Loucy (cell line): ENCODE results near the gene HMGB3.

ENCODE experiments used
- EZH2phosphoT487 ChIP-seq: fragments of 200-600 bp; IDR thresholded peaks from 2 replicates; pipeline ENCODE4 v1.6.1; 2018; ENCODE audit warnings: antibody characterized with exemption, mild to moderate bottlenecking, moderate library complexity, borderline replicate concordance
- TF ChIP-seq, protein P1 (sequence below): fragments of 200-600 bp; sonication (generic); conservative IDR thresholded peaks from 2 replicates; pipeline ENCODE4 v1.5.1; 2014; ENCODE audit warnings: mild to moderate bottlenecking, antibody characterized with exemption, low read length

GRCh38 chrX:150980186-150980585 lies 2.9 kb upstream of the HMGB3 start:
- TF ChIP-seq, protein P1, sequence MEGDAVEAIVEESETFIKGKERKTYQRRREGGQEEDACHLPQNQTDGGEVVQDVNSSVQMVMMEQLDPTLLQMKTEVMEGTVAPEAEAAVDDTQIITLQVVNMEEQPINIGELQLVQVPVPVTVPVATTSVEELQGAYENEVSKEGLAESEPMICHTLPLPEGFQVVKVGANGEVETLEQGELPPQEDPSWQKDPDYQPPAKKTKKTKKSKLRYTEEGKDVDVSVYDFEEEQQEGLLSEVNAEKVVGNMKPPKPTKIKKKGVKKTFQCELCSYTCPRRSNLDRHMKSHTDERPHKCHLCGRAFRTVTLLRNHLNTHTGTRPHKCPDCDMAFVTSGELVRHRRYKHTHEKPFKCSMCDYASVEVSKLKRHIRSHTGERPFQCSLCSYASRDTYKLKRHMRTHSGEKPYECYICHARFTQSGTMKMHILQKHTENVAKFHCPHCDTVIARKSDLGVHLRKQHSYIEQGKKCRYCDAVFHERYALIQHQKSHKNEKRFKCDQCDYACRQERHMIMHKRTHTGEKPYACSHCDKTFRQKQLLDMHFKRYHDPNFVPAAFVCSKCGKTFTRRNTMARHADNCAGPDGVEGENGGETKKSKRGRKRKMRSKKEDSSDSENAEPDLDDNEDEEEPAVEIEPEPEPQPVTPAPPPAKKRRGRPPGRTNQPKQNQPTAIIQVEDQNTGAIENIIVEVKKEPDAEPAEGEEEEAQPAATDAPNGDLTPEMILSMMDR = no peak
- TF ChIP-seq EZH2phosphoT487 = no peak
